Neural crest cell (in vitro differentiated cells): Measurements from ENCODE around the gene TMEM187. TPM values are rescaled to one million over a fixed set of nuclear protein-coding genes. Genes with fewer than 3 reads are reported as not detected.
A peak's percentile ranks its signal among the peaks of the same experiment; 100 is the strongest.

Experiments used
- DNase-seq: peaks from one replicate; pipeline ENCODE4 v3.0.0; 2021; ENCODE audit warnings: low read depth, mixed read lengths, low spot score
- H3K27ac Mint-ChIP-seq: one replicate; pipeline ENCODE4 v1.8.0; 2021; ENCODE audit warnings: mild to moderate bottlenecking, mixed read lengths; ENCODE audit not compliant: unreplicated experiment
- H3K27me3 Mint-ChIP-seq: 2 replicates; pipeline ENCODE4 v1.8.0; 2021; ENCODE audit warnings: low read depth, mild to moderate bottlenecking, mixed read lengths
- H3K36me3 Mint-ChIP-seq: 2 replicates; pipeline ENCODE4 v1.8.0; 2021; ENCODE audit warnings: low read depth, mild to moderate bottlenecking, mixed read lengths
- H3K4me1 Mint-ChIP-seq: 2 replicates; pipeline ENCODE4 v1.8.0; 2021; ENCODE audit warnings: mixed read lengths
- H3K4me3 Mint-ChIP-seq: one replicate; pipeline ENCODE4 v1.8.0; 2021; ENCODE audit warnings: mild to moderate bottlenecking, mixed read lengths
- H3K9me3 Mint-ChIP-seq: 2 replicates; pipeline ENCODE4 v1.8.0; 2021; ENCODE audit warnings: mixed read lengths
- total RNA-seq: library from RNA; stranded (reverse); gene quantifications from 2 replicates; pipeline ENCODE4 v1.2.1, GENCODE V29; 2021
- TF ChIP-seq, protein P1 (sequence below): fragments of 200-600 bp; sonication (generic); conservative IDR thresholded peaks from 2 replicates; pipeline ENCODE4 v1.5.0; 2021; ENCODE audit warnings: antibody characterized with exemption, mild to moderate bottlenecking

Gene TMEM187
- total RNA-seq, 1 donor from 2014 or later: 8.0 TPM

DNA sequence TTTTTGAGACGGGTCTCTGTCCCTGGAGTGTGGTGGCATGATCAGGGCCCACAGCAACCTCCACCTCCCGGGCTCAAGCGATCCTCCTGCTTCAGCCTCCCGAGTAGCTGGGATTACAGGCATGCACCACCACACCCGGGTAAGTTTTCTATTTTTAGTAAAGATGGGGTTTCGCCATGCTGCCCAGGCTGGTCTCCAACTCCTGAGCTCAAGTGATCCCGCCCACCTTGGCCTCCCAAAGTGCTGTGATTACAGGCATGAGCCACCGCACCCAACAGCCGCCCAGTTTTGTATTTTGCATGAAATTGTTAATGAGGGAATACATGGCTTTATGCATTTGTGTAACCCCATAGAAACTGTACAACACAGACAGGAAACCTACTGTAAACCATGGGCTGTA, 43.7 kb upstream of the TMEM187 start:
- Mint-ChIP-seq H3K9me3 (no peaks in the 10 kb centered on the region), H3K27me3 (peaks cover 4% of the 10 kb centered on the region), H3K4me3 (peak overlapping the region; percentile 63), H3K36me3 (peaks cover 10% of the 10 kb centered on the region), H3K27ac (no peak overlapping the region), H3K4me1 (peaks cover 33% of the 10 kb centered on the region)
- TF ChIP-seq, protein P1, sequence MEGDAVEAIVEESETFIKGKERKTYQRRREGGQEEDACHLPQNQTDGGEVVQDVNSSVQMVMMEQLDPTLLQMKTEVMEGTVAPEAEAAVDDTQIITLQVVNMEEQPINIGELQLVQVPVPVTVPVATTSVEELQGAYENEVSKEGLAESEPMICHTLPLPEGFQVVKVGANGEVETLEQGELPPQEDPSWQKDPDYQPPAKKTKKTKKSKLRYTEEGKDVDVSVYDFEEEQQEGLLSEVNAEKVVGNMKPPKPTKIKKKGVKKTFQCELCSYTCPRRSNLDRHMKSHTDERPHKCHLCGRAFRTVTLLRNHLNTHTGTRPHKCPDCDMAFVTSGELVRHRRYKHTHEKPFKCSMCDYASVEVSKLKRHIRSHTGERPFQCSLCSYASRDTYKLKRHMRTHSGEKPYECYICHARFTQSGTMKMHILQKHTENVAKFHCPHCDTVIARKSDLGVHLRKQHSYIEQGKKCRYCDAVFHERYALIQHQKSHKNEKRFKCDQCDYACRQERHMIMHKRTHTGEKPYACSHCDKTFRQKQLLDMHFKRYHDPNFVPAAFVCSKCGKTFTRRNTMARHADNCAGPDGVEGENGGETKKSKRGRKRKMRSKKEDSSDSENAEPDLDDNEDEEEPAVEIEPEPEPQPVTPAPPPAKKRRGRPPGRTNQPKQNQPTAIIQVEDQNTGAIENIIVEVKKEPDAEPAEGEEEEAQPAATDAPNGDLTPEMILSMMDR: no peak
- no peak for DNase-seq

DNA sequence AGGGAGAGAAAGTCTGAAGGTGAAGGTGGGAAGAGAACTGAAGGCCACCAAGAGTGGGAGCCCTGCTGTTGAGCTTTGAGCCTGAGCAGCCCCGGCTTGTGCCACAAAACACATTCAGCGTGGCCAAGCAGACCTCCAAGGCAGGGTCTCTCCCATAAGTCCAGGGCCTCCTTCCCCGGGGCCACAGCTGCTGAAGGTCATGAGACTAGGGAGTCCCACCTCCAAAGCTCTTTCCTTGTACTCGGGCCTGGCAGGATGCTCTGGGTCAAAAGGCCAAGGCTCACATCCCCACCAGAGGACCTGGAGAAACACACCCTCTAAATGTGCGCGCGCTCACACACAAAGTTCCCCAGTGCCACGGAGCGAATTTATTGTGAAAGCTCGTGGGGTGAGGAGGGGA, 43.0 kb upstream of the TMEM187 start:
- TF ChIP-seq, protein P1: no peak
- Mint-ChIP-seq H3K27ac (no peak overlapping the region), H3K27me3 (peaks cover 4% of the 10 kb centered on the region), H3K9me3 (no peaks in the 10 kb centered on the region), H3K4me1 (peaks cover 29% of the 10 kb centered on the region), H3K4me3 (no peak overlapping the region), H3K36me3 (peaks cover 10% of the 10 kb centered on the region)
- no peak for DNase-seq

DNA sequence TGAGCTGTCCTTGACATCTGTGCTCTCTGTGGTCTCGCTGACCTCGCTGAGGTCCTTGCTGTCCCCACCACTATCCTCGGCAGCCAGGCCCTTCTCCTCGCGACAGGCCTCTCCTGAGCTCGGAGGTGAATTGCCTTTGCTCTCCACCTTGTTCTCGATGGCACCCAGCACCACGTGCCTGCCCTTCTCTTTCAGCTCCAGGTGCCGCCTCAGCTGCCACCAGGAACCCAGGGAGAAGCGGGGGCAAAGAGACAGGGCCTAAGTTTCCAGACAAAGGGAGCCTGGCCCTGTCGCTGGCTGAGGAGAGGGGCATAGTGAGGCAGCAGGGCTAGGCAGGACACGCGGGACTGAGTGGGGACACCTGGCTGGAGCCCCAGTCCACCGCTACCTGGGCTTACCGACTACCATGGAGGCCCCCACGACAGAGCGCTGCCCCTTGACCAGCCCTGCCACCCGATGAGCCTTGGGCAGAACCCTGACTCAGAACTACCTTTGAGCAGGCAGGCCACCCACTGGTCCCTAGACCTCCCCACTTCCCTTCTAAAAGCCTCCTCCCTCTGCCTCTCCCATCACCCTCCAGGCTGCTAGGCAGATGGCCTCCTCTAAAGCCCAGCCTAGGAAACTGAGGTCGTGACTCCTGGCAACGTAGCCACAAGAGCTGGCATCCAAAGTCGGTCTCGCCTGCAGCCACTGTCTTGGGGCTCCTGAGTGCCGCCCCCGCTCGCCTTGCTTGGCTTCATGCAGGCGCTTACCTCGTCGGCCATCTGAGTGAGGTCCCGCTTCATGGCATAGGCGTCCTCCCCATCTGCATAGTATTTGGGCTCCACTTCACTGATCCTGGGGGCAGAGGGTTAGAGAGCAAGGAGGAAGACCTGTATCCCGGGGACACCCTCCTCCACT, 42.3 kb upstream of the TMEM187 start:
- no peak overlapping the region for H3K27ac Mint-ChIP-seq
- no peak for DNase-seq
- TF ChIP-seq, protein P1: no peak
- H3K9me3 Mint-ChIP-seq: no peaks in the 10 kb centered on the region
- peaks cover 10% of the 10 kb centered on the region for H3K36me3 Mint-ChIP-seq
- H3K27me3 Mint-ChIP-seq: peaks cover 4% of the 10 kb centered on the region
- H3K4me1 Mint-ChIP-seq: peaks cover 27% of the 10 kb centered on the region
- no peak overlapping the region for H3K4me3 Mint-ChIP-seq

DNA sequence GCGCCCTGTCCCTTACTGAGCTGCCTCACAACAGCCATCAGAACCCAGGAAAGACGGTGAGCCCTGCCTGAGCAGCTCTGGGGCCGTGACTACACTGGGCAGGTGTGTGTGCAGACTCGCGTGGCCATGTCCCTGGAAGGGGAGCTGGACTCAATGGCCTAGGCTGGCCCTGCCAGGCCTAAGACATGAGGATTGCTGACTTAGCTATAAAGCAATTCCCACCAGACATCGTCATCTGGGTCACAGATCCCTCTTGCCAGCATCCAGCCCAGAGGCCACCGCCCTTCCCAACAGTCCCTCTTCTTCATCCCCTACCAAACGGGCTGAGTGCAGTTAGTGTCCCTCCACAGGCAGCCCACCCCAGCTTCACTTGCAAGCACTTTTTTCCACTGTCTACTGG, 41.4 kb upstream of the TMEM187 start:
- Mint-ChIP-seq H3K4me1 (peaks cover 27% of the 10 kb centered on the region), H3K27me3 (no peaks in the 10 kb centered on the region), H3K4me3 (peak overlapping the region; percentile 47), H3K27ac (no peak overlapping the region), H3K9me3 (no peaks in the 10 kb centered on the region), H3K36me3 (peaks cover 10% of the 10 kb centered on the region)
- TF ChIP-seq, protein P1: no peak
- no peak for DNase-seq

DNA sequence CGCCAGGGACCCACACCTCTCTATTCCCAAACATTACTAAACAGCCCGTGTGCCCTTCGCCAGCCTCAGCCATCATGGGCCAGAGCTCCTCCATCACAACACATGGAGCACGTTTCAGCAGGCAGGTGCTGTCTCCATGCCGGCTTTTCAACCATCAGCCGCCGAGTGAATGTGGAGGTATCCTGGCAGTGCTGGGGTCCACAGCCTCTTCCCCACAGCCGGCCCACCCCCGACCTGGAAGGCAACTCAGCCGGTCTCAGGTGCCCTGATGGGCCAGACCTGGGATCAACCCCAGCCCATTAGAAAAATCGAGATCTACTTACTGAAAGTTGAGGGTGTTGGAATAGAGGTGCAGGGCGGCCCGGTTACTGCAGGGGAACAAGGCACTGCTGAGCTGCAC, 40.8 kb upstream of the TMEM187 start:
- H3K27ac Mint-ChIP-seq: no peak overlapping the region
- H3K36me3 Mint-ChIP-seq: peaks cover 10% of the 10 kb centered on the region
- H3K9me3 Mint-ChIP-seq: no peaks in the 10 kb centered on the region
- no peak for DNase-seq
- H3K27me3 Mint-ChIP-seq: no peaks in the 10 kb centered on the region
- H3K4me1 Mint-ChIP-seq: peaks cover 27% of the 10 kb centered on the region
- TF ChIP-seq, protein P1: no peak
- peak overlapping the region; percentile 47 for H3K4me3 Mint-ChIP-seq
